NB4 (cell line): Measurements from ENCODE around the gene SLC22A23.

Source experiments
- CTCF ChIP-seq: IDR thresholded peaks from one replicate; pipeline ENCODE4 v1.5.1; 2012; ENCODE audit warnings: low read depth, low read length
- MYC ChIP-seq: IDR thresholded peaks from 2 replicates; pipeline ENCODE4 v1.6.1; 2011; ENCODE audit warnings: low read depth, low read length
- POLR2A ChIP-seq: IDR thresholded peaks from 2 replicates; pipeline ENCODE4 v1.6.1; 2011; ENCODE audit warnings: mild to moderate bottlenecking; ENCODE audit not compliant: insufficient read length; ENCODE audit errors: extremely low read depth

GRCh38 chr6:3480009-3480408 is 23.2 kb upstream of the SLC22A23 start:
- no peak for TF ChIP-seq MYC
- TF ChIP-seq POLR2A, result no peak
- TF ChIP-seq CTCF, result no peak
